ENCODE measurements around the gene EHMT1.

DNA sequence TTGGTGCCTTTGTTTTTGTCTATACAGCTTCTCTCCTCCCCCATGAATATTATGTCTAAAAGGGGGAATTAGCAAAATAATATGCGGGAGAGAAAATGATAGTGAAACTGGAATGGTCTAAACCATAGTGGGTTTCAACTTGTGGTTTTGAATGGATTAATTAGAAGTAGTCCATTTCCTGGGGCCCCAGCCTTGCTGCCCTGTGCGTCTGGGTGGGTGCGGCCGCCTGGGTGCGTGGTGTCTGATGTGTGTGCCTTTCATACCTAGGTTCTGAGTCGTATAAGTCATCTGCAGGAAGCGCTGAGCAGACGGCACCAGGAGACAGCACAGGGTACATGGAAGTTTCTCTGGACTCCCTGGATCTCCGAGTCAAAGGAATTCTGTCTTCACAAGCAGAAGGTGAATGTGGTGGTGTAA lies 138.8 kb downstream of the EHMT1 start:
- TF ChIP-seq POLR2A (IDR thresholded peaks at IDR 0.05) = no peak
- TF ChIP-seq, protein P1, sequence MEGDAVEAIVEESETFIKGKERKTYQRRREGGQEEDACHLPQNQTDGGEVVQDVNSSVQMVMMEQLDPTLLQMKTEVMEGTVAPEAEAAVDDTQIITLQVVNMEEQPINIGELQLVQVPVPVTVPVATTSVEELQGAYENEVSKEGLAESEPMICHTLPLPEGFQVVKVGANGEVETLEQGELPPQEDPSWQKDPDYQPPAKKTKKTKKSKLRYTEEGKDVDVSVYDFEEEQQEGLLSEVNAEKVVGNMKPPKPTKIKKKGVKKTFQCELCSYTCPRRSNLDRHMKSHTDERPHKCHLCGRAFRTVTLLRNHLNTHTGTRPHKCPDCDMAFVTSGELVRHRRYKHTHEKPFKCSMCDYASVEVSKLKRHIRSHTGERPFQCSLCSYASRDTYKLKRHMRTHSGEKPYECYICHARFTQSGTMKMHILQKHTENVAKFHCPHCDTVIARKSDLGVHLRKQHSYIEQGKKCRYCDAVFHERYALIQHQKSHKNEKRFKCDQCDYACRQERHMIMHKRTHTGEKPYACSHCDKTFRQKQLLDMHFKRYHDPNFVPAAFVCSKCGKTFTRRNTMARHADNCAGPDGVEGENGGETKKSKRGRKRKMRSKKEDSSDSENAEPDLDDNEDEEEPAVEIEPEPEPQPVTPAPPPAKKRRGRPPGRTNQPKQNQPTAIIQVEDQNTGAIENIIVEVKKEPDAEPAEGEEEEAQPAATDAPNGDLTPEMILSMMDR (IDR thresholded peaks at IDR 0.05) = no peak

All from right lobe of liver (tissue), 4 donors.